GM18507 (cell line): ENCODE measurements around the gene FAM47C.

Experiments
- DNase-seq: peaks from one replicate; pipeline ENCODE4 v3.0.0; 2011; ENCODE audit warnings: low read depth; ENCODE audit not compliant: insufficient read length; ENCODE audit errors: extremely low spot score
- FAIRE-seq: peaks from 2 replicates; lab custom pipeline; 2011; peaks lifted over from hg19 to GRCh38; lab: Jason Lieb, UNC

The FAM47C gene

GRCh38 chrX:37060999-37061398 lies 52.8 kb downstream of the FAM47C start:
- no peak for DNase-seq
- FAIRE-seq, result no peak
